HG02870 (cell line): ENCODE results near the gene SMARCA1.
"Not testable (repeated sequence)": the region's sequence is repeated elsewhere in the genome, so short reads cannot be mapped to it uniquely, and the experiment has no call there.

ENCODE experiments used
- ATAC-seq: cut with Tn5 transposase; IDR thresholded peaks from one replicate; pipeline ENCODE4 v1.9.1; 2021; ENCODE audit warnings: mild to moderate bottlenecking, moderate library complexity; ENCODE audit not compliant: unreplicated experiment

SMARCA1 gene, protein sequence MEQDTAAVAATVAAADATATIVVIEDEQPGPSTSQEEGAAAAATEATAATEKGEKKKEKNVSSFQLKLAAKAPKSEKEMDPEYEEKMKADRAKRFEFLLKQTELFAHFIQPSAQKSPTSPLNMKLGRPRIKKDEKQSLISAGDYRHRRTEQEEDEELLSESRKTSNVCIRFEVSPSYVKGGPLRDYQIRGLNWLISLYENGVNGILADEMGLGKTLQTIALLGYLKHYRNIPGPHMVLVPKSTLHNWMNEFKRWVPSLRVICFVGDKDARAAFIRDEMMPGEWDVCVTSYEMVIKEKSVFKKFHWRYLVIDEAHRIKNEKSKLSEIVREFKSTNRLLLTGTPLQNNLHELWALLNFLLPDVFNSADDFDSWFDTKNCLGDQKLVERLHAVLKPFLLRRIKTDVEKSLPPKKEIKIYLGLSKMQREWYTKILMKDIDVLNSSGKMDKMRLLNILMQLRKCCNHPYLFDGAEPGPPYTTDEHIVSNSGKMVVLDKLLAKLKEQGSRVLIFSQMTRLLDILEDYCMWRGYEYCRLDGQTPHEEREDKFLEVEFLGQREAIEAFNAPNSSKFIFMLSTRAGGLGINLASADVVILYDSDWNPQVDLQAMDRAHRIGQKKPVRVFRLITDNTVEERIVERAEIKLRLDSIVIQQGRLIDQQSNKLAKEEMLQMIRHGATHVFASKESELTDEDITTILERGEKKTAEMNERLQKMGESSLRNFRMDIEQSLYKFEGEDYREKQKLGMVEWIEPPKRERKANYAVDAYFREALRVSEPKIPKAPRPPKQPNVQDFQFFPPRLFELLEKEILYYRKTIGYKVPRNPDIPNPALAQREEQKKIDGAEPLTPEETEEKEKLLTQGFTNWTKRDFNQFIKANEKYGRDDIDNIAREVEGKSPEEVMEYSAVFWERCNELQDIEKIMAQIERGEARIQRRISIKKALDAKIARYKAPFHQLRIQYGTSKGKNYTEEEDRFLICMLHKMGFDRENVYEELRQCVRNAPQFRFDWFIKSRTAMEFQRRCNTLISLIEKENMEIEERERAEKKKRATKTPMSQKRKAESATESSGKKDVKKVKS

DNA sequence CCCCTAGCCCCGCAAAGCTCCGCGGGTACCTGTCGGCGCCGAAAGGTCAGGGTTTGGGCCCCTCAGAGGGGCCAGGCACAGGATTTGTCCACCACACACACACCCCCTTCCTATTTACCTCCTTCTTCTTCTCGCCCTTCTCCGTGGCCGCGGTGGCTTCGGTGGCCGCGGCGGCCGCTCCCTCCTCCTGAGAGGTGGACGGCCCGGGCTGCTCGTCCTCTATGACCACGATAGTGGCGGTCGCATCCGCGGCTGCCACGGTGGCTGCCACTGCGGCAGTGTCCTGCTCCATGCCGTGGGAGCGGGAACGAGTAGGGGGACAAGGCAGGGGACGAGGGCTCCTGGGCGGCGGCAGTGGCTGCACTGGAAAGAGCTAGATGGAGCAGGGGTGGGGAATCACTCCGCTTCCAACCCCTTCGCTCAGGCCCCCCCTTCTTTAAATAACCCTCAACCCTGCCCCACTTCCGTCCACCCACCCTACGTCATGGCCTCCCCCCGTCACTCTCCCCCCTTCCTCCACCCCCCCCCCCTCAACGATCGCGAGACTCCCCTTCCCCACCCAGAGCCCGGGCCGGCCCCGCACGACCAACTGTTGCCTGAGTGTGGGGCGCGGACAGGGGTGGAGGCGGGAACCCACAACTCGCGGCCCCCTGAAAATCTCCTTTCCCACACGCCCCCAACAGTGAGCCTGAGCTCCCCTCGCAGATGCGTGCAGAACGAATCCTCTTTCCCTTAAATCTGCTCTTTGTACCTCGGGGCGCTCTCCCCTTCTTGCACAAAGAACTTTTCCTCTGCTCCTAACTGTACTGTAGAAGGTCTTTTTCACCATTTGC lies at the start of gene SMARCA1:
SMARCA1 (minus strand) TSS at position 412 of the 833 bp plus-strand sequence; CDS start at position 292, 120 bp downstream.
- ATAC-seq = no peak

DNA sequence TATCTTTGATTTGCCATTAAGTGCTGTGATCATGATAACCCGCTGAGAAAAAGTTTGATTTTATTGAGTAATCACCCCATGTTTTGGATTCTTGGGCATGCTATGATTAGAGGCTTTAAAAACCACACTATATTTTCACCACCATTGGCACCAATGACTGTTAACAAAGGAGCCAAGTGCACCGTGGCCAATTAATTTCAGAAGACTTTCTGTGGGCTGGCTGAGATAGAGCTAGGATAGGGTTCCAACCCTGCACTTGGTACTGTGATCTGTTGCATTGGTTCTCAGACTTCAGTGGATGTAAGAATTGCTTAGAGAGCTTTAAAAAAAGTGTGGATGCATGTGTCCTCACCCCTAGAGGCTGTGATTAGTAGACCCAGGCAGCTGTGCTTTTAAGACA lies 49.1 kb upstream of the SMARCA1 start:
- no peak for ATAC-seq

DNA sequence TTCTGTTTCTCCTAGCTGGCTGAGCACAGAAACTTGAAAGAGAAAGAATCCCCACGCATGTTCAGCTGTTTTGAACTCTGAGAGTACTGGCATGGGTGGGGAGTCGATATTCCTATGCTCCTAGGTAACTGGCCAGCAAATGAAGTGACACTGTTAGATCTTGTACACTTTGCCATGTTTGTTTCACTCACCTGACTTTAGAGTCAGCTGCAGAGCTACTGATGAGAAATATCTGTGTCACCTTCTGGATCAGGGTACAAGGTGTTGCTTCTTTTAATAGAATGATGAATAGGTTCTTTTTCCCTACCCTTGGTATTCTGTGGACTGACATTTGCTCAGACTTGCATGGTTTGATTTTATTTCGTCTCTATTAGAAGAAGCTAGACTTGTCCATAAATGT lies 45.1 kb upstream of the SMARCA1 start:
- ATAC-seq = no peak

DNA sequence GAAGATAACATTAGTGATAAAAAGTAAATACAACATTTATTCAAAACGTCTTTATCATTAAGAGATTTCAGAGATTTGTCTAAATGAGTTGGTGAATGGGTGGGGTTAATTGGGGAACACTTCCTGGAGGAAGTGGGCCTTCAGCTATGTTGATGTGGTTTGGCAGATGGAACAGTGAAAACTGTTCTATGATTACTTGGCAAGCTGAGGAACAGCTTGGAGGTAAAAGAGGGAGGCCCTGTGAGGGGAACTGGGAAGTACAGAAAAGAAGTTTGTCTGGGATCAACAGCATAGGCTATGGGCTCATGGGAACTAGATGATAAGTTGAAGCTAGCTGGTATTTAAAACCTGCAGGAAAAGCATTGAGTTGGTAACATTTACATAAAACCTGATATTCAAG lies 42.8 kb upstream of the SMARCA1 start:
- no peak for ATAC-seq

DNA sequence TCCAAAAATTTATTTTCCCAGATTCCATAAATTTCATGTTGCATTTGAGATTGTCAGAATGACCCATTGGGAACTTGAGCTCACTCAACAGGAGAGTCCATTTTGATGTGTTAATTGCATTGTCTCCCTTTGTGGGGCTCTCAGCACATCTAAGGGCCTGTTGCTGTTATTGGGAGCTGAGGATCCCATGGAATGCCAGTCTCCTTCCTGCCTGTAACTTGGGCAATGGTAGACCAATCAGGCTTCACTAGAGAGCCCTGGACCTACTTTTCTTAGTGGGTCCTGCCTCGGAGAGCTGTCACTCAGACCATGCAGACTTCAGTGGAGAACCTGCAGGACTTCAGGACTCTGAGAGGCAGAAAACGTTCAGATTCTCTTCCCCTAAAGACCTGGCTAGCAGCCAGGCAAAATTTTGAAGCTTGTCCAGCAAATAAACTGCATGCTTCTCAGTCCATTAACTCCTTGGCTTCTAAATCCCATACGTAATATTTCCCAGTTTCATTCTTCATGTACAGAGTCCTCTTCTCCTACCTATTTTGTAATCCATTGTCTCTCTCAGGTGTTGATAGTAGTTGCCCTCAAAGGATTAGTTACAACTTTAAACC lies 41.9 kb upstream of the SMARCA1 start:
- ATAC-seq = no peak

DNA sequence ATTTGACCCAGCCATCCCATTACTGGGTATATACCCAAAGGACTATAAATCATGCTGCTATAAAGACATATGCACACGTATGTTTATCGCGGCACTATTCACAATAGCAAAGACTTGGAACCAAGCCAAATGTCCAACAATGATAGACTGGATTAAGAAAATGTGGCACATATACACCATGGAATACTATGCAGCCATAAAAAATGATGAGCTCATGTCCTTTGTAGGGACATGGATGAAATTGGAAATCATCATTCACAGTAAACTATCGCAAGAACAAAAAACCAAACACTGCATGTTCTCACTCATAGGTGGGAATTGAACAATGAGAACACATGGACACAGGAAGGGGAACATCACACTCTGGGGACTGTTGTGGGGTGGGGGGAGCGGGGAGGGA lies 41.1 kb upstream of the SMARCA1 start:
- ATAC-seq = not testable (repeated sequence)

DNA sequence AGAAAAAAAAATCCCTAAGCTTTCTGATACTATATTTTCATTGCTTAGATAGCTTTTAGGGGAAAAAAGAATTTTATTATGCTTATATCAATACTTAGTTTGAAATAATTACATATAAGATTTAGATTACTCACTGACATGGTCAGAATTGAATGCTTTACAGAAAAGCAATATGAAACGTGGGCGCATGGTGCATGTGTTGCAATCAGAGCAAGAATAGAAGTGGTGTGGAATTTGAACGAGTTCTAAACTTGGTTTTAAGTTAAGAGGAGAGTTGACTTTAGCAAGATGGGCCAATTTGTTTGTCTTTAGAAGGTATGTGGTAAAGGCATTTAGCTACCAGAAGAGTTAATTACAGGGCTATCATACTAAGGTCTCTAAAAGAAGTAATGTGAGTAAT lies 38.2 kb upstream of the SMARCA1 start:
- ATAC-seq = no peak

DNA sequence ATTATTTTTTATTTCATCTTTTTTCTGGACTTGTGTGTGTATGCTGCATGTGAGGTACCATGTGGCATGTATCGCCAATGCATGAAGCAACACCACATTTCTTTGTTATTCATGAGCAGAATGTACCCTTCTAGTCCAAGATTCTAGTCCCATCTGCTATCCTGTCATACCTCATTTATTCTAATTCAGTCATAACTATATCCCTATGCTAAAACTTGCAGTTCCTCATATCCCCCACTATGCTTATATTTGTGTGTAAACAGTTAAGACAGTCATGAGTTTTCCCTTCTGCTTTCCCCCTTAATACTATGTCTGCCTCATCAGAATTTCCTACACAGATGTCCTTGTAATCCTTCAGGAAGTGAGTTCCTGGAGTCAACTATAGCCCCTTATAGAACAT lies 36.5 kb upstream of the SMARCA1 start:
- ATAC-seq = no peak

DNA sequence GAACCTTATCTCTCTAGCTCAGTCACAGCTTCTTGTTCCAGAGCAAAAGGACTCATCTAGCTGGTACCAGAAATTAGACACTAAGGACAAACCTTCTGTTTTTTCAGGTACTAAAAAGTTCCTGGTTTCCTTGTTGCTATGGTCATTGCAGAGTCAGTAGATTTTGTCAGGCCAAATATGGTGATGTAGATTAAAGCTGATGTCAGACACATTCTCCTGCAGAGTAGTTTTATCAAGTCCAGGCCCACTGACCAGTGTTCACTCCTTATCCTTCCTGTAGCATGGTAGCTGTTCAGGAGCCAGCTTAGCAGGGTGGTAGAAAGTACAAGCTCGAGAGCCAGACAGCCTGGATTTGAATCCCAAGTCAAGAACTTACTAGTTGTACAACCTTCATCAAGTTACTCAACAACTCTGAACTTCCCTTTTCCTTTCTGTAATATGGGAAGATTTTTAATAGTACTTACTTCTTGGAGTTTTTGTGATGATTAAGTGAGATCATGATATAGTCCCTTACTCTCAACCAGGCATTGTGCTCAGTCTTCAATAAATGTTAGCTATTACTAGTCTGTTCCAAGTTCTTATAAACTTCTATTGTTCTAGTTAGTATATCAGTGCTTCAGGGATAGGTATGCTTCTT lies 34.7 kb upstream of the SMARCA1 start:
- ATAC-seq = no peak

DNA sequence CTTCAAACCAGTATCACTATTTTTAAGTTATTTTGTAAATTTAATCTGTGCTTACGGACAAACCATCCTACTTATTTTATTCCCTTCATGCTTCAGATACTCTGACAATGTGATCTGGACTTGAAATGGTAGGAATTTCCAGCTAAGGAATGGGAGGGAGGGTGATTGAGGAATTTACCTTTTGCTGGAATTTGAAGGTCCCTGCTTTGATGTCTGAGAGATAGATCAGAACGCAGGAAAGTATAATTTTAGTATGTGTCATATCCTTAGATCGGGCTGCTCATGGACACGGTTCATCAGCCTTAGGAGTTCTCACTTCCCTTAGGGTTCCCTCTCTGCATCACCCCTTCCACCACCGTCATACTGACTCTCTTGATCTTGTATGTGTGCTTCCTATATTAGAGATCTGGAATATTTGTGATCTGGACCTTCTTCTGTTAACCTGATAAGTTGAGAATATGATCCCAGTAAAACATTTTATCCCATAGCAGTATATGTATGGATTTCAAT lies 33.6 kb upstream of the SMARCA1 start:
- ATAC-seq = no peak

DNA sequence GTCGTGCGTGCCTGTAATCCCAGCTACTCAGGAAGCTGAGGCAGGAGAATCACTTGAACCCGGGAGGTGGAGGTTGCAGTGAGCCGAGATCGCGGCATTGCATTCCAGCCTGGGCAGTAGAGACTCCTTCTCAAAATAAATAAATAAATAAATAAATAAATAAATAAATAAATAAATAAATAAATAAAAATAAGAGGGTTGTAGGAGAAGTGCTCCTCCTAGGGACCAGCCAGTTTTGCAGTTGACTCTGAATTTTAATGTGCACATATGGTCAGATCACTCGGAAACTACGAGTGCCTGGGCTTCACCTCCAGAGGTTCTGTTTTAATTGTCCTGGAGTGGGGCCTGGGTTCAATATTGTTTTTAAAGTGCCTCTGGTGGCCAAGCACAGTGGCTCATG lies 31.5 kb upstream of the SMARCA1 start:
- not testable (repeated sequence) for ATAC-seq

DNA sequence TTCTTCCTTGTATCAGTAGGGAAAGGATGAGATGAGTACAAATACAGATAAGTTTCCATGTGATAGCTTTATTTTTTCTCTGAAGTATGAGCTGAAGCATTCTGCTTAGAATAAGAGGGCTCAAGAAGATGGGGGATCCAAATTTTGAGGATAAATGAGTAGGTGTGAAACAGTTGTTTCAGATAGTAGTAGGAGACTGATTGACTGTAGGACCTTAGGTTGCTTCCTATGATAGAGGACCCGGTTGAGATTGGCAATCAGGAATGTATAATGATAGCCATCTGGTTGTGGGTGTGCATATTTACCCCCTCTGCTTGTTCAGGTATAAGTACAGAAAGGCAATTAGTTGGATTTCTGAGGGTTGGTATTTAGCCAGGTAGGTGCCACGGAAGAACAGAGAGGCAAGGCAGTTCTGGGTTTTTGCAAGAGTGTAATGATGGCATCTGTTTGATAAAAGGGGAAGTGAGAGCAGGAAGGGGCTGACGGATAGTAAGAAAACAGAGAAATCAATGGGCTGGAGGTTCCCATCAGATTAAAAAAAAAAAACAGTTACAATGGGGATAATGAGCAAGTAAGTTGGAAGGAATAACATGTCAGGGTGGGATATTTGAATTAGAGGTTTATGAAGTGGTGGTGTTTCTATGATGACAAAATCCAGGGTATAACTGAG lies 30.5 kb upstream of the SMARCA1 start:
- ATAC-seq = peak; percentile 86

DNA sequence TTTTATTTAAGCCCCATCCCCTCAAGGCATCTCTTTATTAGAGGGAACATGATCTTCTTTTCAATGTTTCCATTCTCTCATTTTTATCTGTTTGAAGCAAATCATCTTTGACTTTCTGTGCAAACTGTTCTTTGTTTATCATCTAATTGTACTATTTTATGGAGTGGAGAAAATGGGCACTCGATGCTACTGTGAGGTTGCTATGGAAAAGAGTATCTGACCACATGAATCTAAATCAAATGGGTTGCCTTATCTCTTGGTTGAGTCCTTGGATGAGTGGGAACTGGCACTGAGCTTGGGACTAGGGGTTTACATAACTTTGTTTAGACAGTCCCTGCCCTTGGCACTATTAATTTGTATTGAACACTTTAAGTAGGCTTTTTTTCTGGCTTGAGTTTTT lies 25.8 kb upstream of the SMARCA1 start:
- no peak for ATAC-seq

DNA sequence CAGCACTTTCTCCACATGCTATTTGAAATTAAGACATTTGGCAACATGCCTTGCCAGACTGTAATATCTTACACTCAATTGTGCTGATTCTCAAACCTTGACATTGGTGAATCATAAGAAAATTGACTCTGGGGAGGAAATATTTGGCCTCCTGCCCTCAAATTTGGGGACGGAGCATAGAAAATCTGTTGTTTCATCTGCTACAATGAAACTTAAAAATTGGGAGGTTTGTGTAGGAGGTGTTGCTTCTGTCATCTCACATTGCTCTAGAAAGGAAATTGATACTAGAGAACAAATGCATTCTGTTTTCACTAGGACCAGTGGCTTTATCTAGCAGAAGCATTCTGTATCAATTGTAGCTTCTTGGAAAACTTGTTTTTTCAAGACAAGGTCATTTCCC lies 22.1 kb upstream of the SMARCA1 start:
- ATAC-seq = no peak

DNA sequence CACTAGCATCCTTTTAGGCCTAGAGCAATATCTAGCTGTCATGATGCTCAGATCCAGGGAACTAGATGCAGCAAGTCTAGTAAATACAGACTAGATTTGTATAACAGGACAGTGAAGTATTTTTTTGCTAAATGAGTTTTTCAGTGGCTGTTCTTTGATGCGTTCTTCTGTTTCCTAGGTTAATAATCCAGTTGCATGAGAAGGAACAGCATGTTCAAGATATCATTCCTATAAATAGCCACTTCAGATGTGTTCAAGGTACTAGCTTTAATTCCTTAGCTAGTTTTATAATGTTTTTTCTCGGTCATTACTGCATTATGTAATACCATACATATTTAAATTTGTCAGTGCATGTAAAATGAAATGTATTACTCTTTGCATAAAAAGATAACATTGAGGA lies 21.5 kb upstream of the SMARCA1 start:
- ATAC-seq = no peak

DNA sequence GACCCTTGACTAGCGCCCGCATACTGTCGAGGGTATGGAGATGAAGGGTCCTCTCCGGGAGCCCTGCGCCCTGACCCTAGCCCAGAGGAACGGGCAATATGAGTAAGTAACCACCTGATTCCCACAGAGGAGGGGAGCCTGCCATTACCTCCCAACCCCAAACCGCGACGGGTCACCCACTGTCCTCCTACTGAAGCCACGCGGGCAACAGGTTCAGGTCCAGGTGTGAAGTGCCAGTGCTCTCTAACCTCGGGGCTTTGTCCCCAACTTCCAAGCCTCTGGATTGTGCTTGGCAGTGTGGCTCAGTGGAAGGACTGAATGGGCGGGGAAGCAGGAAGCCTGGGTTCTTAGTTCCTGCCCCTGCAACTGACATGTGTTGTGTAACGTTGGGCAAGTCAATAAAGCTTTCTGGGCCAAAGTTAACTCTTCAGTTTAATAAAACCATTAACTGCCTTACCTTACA lies 17.5 kb upstream of the SMARCA1 start:
- peak; percentile 26 for ATAC-seq

DNA sequence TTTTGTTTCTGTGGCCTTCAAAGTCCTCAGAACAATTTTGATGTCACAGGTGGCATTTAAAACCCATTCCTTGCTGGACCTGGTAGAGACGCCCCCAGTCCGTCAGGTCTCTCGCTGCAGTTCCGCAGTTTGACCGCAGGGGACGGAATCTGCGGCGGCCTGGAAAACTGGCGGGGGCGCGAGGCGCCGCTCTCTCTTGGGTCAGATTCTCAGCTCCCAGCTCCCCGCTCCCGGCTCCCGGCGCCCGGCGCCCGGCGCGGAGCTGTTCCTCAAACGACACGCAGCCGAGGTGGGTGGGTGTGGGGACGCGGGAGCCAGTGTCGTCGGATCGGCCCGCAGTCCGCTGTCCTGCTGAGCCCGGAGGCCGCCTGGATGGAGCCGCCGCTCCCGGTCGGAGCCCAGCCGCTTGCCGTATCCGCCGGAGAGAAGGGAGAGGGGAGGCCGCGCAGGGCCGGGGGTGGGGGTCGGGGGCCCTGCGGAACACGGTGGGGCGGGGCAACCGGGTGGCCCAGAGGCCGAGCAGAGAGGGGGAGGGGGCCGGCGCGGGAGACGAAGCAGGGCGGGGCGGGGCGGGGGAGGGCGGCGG lies 16.9 kb upstream of the SMARCA1 start, which contains the start of gene OCRL:
OCRL (plus strand) TSS at position 192 of the 586 bp plus-strand sequence; CDS start at position 373, 181 bp downstream.
- peak; percentile 93 for ATAC-seq

DNA sequence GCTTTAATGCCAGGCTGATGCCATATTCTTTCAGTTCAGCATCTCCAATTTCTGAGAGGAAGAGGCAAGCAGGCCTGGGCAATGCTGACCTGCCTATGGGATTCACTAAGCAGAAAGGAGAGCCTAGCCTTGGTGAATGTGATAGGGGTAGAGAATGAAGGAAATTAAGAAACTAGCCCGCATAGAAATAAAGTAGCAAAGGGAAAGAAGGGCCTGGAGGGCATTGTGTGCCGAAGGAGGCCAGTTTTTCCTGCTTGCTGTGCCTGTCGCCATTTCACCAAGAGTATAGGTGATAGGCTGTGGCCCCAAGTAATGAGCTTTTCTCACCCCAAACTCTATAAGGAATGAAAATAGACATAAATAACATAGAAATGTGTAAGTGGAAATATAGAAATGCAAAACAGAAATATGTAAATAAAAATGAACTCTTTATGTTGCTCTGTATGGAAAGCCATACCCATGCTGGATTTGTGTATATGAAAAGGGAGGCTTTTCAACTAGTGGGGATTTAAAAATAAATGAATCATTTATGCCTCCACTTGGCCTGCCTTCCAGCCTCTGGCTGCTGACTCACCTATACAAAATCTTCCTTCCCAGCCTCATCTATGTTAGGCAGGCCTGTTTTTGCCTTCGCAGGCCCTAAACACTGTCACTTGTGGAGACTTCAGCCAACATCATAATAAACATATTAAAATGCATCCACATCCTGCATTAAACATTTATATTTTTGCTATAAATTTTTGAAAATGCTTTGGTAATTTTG lies 11.7 kb upstream of the SMARCA1 start:
- no peak for ATAC-seq
